OCI-LY7 (cell line): ENCODE measurements around the gene GZF1. TPM values are rescaled to one million over a fixed set of nuclear protein-coding genes. Genes with fewer than 3 reads are reported as not detected.

Experiments used
- BruUV-seq: library from RNA; stranded (reverse); fragments of 400-500 nt; replicated peaks from 2 replicates; lab custom pipeline; 2021; lab: Mats Ljungman, UMichigan
- CTCF ChIA-PET: fragments of 300-600 bp; sonication (Branson Sonifier 250); formaldehyde crosslinking; loops from one replicate; lab custom pipeline; 2022; ENCODE audit warnings: antibody characterized with exemption; ENCODE audit not compliant: unreplicated experiment; lab: Charles Lee
- POLR2A ChIA-PET: fragments of 300-600 bp; sonication (Branson Sonifier 250); formaldehyde crosslinking; loops from one replicate; lab custom pipeline; 2022; ENCODE audit warnings: antibody characterized with exemption; lab: Charles Lee
- DNase-seq: peaks from one replicate; pipeline ENCODE4 v3.0.0-alpha.2; 2015; ENCODE audit warnings: low spot score
- H2AFZ ChIP-seq: fragments of 200-600 bp; sonication (generic), shearing (Covaris generic); 2 replicates; pipeline ENCODE4 v1.6.1; 2014; ENCODE audit warnings: mild to moderate bottlenecking, antibody characterized with exemption, low read length, moderate library complexity
- H3K27ac ChIP-seq: fragments of 200-600 bp; sonication (generic); 2 replicates; pipeline ENCODE4 v1.5.1; 2014; ENCODE audit warnings: mixed run types, low read depth, mild to moderate bottlenecking, moderate library complexity, low read length, inconsistent platforms; ENCODE audit not compliant: poor library complexity, severe bottlenecking
- H3K36me3 ChIP-seq: fragments of 200-600 bp; sonication (generic); 2 replicates; pipeline ENCODE4 v1.6.1; 2014; ENCODE audit warnings: mild to moderate bottlenecking, antibody characterized with exemption, low read length, moderate library complexity, mixed read lengths; ENCODE audit not compliant: insufficient read depth
- H3K4me1 ChIP-seq: fragments of 200-600 bp; sonication (generic); 2 replicates; pipeline ENCODE4 v1.5.1; 2014; ENCODE audit warnings: mild to moderate bottlenecking, low read length; ENCODE audit not compliant: insufficient read depth, poor library complexity, severe bottlenecking
- H3K4me2 ChIP-seq: fragments of 200-600 bp; sonication (generic); 2 replicates; pipeline ENCODE4 v1.6.1; 2014; ENCODE audit warnings: mild to moderate bottlenecking, low read length
- H3K4me3 ChIP-seq: fragments of 200-600 bp; sonication (generic); 2 replicates; pipeline ENCODE4 v1.5.1; 2014; ENCODE audit warnings: mild to moderate bottlenecking, low read depth, low read length; ENCODE audit not compliant: poor library complexity, severe bottlenecking
- H3K79me2 ChIP-seq: fragments of 200-600 bp; sonication (generic); 2 replicates; pipeline ENCODE4 v1.6.1; 2016; ENCODE audit warnings: low read depth, mild to moderate bottlenecking, low read length, moderate library complexity, mixed read lengths; ENCODE audit not compliant: insufficient read depth
- H3K9me2 ChIP-seq: fragments of 200-600 bp; sonication (generic); 2 replicates; pipeline ENCODE4 v1.6.1; 2016; ENCODE audit warnings: mild to moderate bottlenecking, low read length, mixed read lengths; ENCODE audit not compliant: insufficient read depth
- H3K9me3 ChIP-seq: fragments of 200-600 bp; sonication (generic); 2 replicates; pipeline ENCODE4 v1.6.1; 2014; ENCODE audit warnings: mild to moderate bottlenecking, mixed run types, low read length, mixed read lengths
- H4K20me1 ChIP-seq: fragments of 200-600 bp; sonication (generic); 2 replicates; pipeline ENCODE4 v1.6.1; 2014; ENCODE audit warnings: mild to moderate bottlenecking, antibody characterized with exemption, low read length, moderate library complexity, mixed read lengths; ENCODE audit not compliant: insufficient read depth
- EZH2phosphoT487 ChIP-seq: fragments of 200-600 bp; sonication (generic); IDR thresholded peaks from 2 replicates; pipeline ENCODE4 v1.6.1; 2018; ENCODE audit warnings: low read depth, borderline replicate concordance, mild to moderate bottlenecking, mixed run types, antibody characterized with exemption, low read length, moderate library complexity, mixed read lengths
- intact Hi-C: fragments of 100-400 bp; cut with micrococcal nuclease; formaldehyde crosslinking; loops from one replicate; pipeline ENCODE4 v1.10.0; 2022; ENCODE audit not compliant: unreplicated experiment
- total RNA-seq, 2 experiments: library from RNA; depleted of rRNA in 1 of 2; stranded (reverse); fragments of >200 nt in 1 of 2; shearing (Covaris generic) in 1 of 2; gene quantifications; 2 replicates each; pipeline ENCODE4 v1.2.3, GENCODE V29; 2014 to 2022
- TF ChIP-seq, protein P1 (sequence below): fragments of 200-600 bp; sonication (generic); conservative IDR thresholded peaks from 2 replicates; pipeline ENCODE4 v1.5.1; 2014; ENCODE audit warnings: mild to moderate bottlenecking, antibody characterized with exemption, low read length, moderate library complexity, mixed read lengths

The GZF1 gene
- total RNA-seq, 2 experiments from 2014 or later, result 17.1 to 17.7 TPM

DNA sequence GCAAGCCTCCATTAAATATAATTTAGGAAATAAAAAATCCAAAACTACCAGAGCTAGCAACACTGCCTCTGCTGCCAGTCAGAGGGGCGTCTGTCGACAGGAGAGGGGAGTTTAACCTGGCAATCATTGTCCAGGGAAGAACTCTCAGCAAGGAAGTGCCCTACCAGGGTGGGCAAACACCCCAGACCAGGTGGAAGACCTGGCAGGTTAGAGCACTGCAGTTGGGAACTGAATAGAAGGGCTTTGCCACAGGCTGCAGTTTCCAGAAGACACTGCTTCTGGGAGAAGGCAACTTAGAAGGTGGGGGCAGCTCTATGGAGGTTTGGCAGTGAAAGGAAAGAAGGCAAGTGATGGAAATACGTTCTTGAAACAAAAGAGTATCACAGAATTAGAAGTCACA is 47.8 kb downstream of the GZF1 start:
- Histone ChIP-seq H3K36me3 (peaks cover 15% of the 10 kb centered on the region; the same call in 1 of the 2 replicates), H3K79me2 (peaks cover 81% of the 10 kb centered on the region), H2AFZ (no peak overlapping the region), H3K27ac (no peak overlapping the region), H3K4me3 (no peak overlapping the region), H3K9me3 (no peaks in the 10 kb centered on the region), H3K4me2 (no peak overlapping the region), H3K4me1 (no peaks in the 10 kb centered on the region), H4K20me1 (peaks cover 20% of the 10 kb centered on the region), H3K9me2 (no peaks in the 10 kb centered on the region)
- intact Hi-C loops, result no loop called here
- POLR2A ChIA-PET, result interaction anchor here (1.1 to 1.7 kb wide), 2 partner anchors 9 to 12 kb away, joined by 3 to 4 read pairs; partner anchors contain the start of gene NAPB
- no TSS peak for BruUV-seq
- no peak for TF ChIP-seq EZH2phosphoT487
- TF ChIP-seq, protein P1, sequence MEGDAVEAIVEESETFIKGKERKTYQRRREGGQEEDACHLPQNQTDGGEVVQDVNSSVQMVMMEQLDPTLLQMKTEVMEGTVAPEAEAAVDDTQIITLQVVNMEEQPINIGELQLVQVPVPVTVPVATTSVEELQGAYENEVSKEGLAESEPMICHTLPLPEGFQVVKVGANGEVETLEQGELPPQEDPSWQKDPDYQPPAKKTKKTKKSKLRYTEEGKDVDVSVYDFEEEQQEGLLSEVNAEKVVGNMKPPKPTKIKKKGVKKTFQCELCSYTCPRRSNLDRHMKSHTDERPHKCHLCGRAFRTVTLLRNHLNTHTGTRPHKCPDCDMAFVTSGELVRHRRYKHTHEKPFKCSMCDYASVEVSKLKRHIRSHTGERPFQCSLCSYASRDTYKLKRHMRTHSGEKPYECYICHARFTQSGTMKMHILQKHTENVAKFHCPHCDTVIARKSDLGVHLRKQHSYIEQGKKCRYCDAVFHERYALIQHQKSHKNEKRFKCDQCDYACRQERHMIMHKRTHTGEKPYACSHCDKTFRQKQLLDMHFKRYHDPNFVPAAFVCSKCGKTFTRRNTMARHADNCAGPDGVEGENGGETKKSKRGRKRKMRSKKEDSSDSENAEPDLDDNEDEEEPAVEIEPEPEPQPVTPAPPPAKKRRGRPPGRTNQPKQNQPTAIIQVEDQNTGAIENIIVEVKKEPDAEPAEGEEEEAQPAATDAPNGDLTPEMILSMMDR, result no peak
- DNase-seq, result no peak
- CTCF ChIA-PET, result interaction anchor here (0.6 kb wide), 1 partner anchor 51 kb away, joined by 3 read pairs; no protein-coding TSS in a partner anchor

DNA sequence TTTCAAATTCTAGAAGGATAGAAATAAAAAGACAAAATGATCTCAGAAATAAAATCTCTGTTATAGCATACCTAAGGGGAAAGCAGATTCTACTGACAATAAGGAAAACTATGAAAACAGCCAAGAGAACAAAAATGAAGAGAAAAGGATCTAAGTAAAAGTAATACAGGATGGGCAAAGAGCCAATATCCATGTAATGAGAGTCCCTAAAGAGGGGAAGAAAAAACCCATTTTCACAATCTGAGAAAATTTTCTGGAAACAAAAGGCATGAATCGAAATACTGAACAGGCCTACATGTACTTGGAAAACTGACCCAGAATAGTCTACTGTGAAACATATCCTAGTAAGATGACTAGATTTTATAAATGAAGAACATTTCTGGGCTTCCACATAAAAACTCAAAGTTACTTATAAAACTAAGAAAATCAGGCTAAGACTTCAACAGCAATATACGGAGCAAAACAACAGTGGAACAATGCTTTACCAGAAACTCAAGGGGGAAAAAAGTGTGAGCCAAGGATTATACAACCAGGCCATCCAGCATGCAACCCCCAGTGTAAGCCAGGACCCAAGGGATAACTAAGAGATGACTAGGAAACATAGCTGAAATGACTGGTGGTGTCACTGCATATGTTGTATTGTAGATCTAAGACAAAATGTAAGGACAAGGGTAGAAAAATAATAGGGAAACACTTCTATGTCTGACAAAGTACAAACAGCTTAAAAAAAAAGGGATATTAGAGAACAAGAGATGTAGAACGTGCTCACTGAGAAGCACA is 49.1 kb downstream of the GZF1 start:
- CTCF ChIA-PET, result no interaction called here
- POLR2A ChIA-PET, result interaction anchor here (0.7 to 1.7 kb wide), 4 partner anchors 8 to 47 kb away, joined by 3 read pairs; partner anchors contain the start of gene NAPB

More for the DNA sequence above, 49.1 kb downstream of the GZF1 start:
- peaks cover 83% of the 10 kb centered on the region for H3K79me2 ChIP-seq
- BruUV-seq, result no TSS peak
- H4K20me1 ChIP-seq, result peaks cover 20% of the 10 kb centered on the region
- H3K27ac ChIP-seq, result no peak overlapping the region
- no peak overlapping the region for H3K4me3 ChIP-seq
- no peak overlapping the region for H2AFZ ChIP-seq
- no peak for DNase-seq
- intact Hi-C loops, result no loop called here
- no peaks in the 10 kb centered on the region for H3K4me1 ChIP-seq
- H3K9me3 ChIP-seq, result no peaks in the 10 kb centered on the region
- TF ChIP-seq EZH2phosphoT487, result no peak
- TF ChIP-seq, protein P1, result no peak
- H3K36me3 ChIP-seq, result peaks cover 15% of the 10 kb centered on the region; the same call in 1 of the 2 replicates
- no peaks in the 10 kb centered on the region for H3K9me2 ChIP-seq
- no peak overlapping the region for H3K4me2 ChIP-seq
